CD14-positive monocyte (primary cell): ENCODE data around the gene MYL12B. TPM values are rescaled to one million over a fixed set of nuclear protein-coding genes. Genes with fewer than 3 reads are reported as not detected.

Experiments
- DNase-seq, 3 donors: peaks; one replicate each; pipeline ENCODE4 v3.0.0-alpha.2; 2011 to 2022
- H2AFZ ChIP-seq: 2 replicates; pipeline ENCODE4 v1.6.0; 2012; ENCODE audit warnings: mild to moderate bottlenecking, low read depth, low read length, inconsistent platforms; ENCODE audit not compliant: insufficient read depth, poor library complexity, severe bottlenecking
- H3K27ac ChIP-seq, 2 donors: 1 replicate in 1 of 2; 2 replicates in 1 of 2; pipeline ENCODE4 v1.5.1; 2012 to 2013; ENCODE audit warnings: low read length in 2 of 2, control low read depth in 1 of 2, inconsistent platforms in 1 of 2, low read depth in 1 of 2, mild to moderate bottlenecking in 1 of 2
- H3K27me3 ChIP-seq, 2 donors: one replicate each; pipeline versions ENCODE4 v1.6.0 to v1.6.1; 2011 to 2013; ENCODE audit warnings: low read length in 2 of 2; ENCODE audit not compliant: control insufficient read depth in 2 of 2, insufficient read depth in 2 of 2
- H3K36me3 ChIP-seq, 2 donors: replicated peaks in 1 of 2; 1 replicate in 1 of 2; 2 replicates in 1 of 2; pipeline versions ENCODE4 v1.5.1 to v1.6.1; 2012 to 2013; ENCODE audit warnings: low read length in 2 of 2, control low read depth in 1 of 2, inconsistent platforms in 1 of 2, mild to moderate bottlenecking in 1 of 2; ENCODE audit not compliant: insufficient read depth in 2 of 2, control insufficient read depth in 1 of 2
- H3K4me1 ChIP-seq, 2 donors: 1 replicate in 1 of 2; 2 replicates in 1 of 2; pipeline versions ENCODE4 v1.5.1 to v1.6.1; 2012 to 2013; ENCODE audit warnings: low read length in 2 of 2, control low read depth in 1 of 2, inconsistent platforms in 1 of 2, mild to moderate bottlenecking in 1 of 2, moderate library complexity in 1 of 2; ENCODE audit not compliant: insufficient read depth in 2 of 2, control insufficient read depth in 1 of 2
- H3K4me2 ChIP-seq: replicated peaks from 2 replicates; pipeline ENCODE3; 2012; ENCODE audit warnings: low read length, moderate library complexity, mild to moderate bottlenecking; ENCODE audit not compliant: poor library complexity, severe bottlenecking; ENCODE audit errors: extremely low read depth
- H3K4me3 ChIP-seq, 3 experiments: fragments of 200-600 bp in 1 of 3; sonication (generic) in 1 of 3; replicated peaks in 1 of 3; 1 replicate in 2 of 3; 2 replicates in 1 of 3; pipeline ENCODE4 v1.5.1; 2011 to 2013; ENCODE audit warnings: low read length in 3 of 3, mild to moderate bottlenecking in 3 of 3, control low read depth in 2 of 3, low read depth in 2 of 3, inconsistent platforms in 1 of 3, moderate library complexity in 1 of 3
- H3K79me2 ChIP-seq: 2 replicates; pipeline ENCODE4 v1.6.0; 2012; ENCODE audit warnings: mild to moderate bottlenecking, control low read depth, inconsistent platforms, low read length, moderate library complexity; ENCODE audit not compliant: insufficient read depth
- H3K9ac ChIP-seq: 2 replicates; pipeline ENCODE4 v1.6.0; 2017; ENCODE audit warnings: low read length, mild to moderate bottlenecking; ENCODE audit not compliant: insufficient read depth, poor library complexity, severe bottlenecking
- H3K9me3 ChIP-seq, 2 donors: replicated peaks in 1 of 2; 1 replicate in 1 of 2; 2 replicates in 1 of 2; pipeline versions ENCODE4 v1.5.1 to v1.6.1; 2012 to 2013; ENCODE audit warnings: low read length in 2 of 2, control low read depth in 1 of 2; ENCODE audit not compliant: control insufficient read depth in 1 of 2, insufficient read depth in 1 of 2
- H4K20me1 ChIP-seq: 2 replicates; pipeline ENCODE4 v1.6.0; 2012; ENCODE audit warnings: mild to moderate bottlenecking, low read length, control low read depth, moderate library complexity; ENCODE audit not compliant: insufficient read depth
- H3K27ac Mint-ChIP-seq, 7 donors: one replicate each; pipeline ENCODE4 v1.8.0; 2020; ENCODE audit warnings: mild to moderate bottlenecking in 7 of 7, mixed read lengths in 7 of 7, moderate library complexity in 6 of 7, inconsistent platforms in 2 of 7
- H3K27me3 Mint-ChIP-seq, 3 donors: one replicate each; pipeline ENCODE4 v1.8.0; 2021 to 2022; ENCODE audit warnings: low read depth in 3 of 3, mild to moderate bottlenecking in 3 of 3, mixed read lengths in 3 of 3, moderate library complexity in 3 of 3, inconsistent platforms in 1 of 3
- H3K36me3 Mint-ChIP-seq, 2 donors: one replicate each; pipeline ENCODE4 v1.8.0; 2020; ENCODE audit warnings: mixed read lengths in 2 of 2, inconsistent platforms in 1 of 2, mild to moderate bottlenecking in 1 of 2
- H3K4me1 Mint-ChIP-seq: one replicate; pipeline ENCODE4 v1.8.0; 2020; ENCODE audit warnings: mild to moderate bottlenecking, mixed read lengths
- H3K4me3 Mint-ChIP-seq, 2 donors: one replicate each; pipeline ENCODE4 v1.8.0; 2020; ENCODE audit warnings: mild to moderate bottlenecking in 2 of 2, mixed read lengths in 2 of 2, moderate library complexity in 1 of 2
- H3K9me3 Mint-ChIP-seq, 7 donors: one replicate each; pipeline ENCODE4 v1.8.0; 2020 to 2022; ENCODE audit warnings: mixed read lengths in 7 of 7, mild to moderate bottlenecking in 6 of 7, moderate library complexity in 6 of 7, inconsistent platforms in 2 of 7
- WGBS: methylation state at CpG from one replicate; pipeline ENCODE4 v1.1.5; 2013; ENCODE audit warnings: missing lambda C conversion rate; ENCODE audit not compliant: insufficient coverage; 5-methylcytosine and 5-hydroxymethylcytosine counted together
- intact Hi-C, 2 donors: fragments of 100-400 bp; cut with micrococcal nuclease; formaldehyde crosslinking; loops; one replicate each; pipeline versions ENCODE4 v1.15.0 to v1.15.1; 2023
- polyA plus RNA-seq, 3 donors: library from polyadenylated mRNA; depleted of rRNA in 1 of 3; unstranded in 2 of 3; stranded (reverse) in 1 of 3; fragments of 300-500 nt in 2 of 3; fragments of >200 nt in 1 of 3; fragmentation: Illumina TruSeq in 2 of 3; gene quantifications; 1 replicate in 2 of 3; 2 replicates in 1 of 3; pipeline ENCODE4 v1.2.3, GENCODE V29; 2012 to 2021
- TF ChIP-seq, protein P1 (sequence below): fragments of 200-600 bp; IDR thresholded peaks from one replicate; pipeline ENCODE4 v1.8.0; 2022; ENCODE audit warnings: antibody characterized with exemption, mild to moderate bottlenecking

Gene MYL12B
- polyA plus RNA-seq, 3 donors: 295 to 814 (median 727) TPM

DNA sequence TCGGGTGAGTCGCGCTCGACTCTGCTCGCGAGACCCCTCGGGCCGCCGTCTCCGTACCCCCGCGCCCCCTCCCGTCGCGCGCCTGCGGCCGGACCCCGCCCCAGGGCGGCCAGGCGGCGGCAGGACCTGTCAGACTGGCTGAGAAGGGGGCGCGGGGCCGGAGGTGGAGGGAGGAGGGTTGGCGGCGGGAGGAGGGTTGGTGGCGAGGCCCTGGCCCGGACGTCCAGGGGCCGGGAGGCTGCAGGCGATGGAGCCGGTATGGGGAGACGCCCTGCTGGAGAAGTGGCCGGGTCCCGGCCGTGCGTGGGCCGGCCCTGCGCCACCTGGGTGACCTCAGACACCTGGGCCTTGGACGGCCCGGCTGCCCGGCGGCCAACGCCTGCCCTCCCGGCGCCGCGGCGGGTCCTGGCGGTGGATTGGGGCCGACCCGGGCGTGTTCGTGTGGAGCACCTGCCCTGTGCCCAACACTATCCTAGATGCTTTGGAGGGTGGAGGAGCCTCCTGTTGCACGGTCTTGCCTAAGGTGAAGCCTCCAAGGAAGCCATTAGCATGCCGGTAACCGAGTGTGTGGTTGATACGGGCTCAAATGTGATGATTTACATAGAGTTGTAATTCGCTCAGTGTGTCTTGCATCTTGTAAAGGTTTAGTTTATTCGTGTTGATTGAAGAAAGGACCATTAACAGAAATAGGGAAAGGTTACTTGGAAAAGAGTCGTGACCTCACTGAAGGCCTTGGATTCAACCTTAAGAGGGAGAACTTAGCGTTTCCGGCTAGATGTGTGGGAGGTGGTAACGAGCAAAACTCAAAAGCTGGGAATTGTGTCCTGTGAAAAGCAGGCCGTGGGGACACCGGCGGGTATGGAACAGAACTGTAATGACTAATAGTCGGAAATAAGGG lies 550 bp downstream of the MYL12B start:
- peak overlapping the region; percentile 76 to 99 (median 98) for H3K27ac Mint-ChIP-seq
- H4K20me1 ChIP-seq: peaks cover 51% of the 10 kb centered on the region
- DNase-seq: peak in 1 of 3 donors; percentile 12
- H3K4me2 ChIP-seq: peak overlapping the region; percentile 79
- peaks cover 13 to 18% of the 10 kb centered on the region in 2 donors for H3K36me3 Mint-ChIP-seq
- peaks cover 41 to 58% of the 10 kb centered on the region in 2 donors for H3K4me1 ChIP-seq
- under 1% methylated on average over 65 of the region's 69 CpGs for WGBS
- peaks cover 6 to 17% of the 10 kb centered on the region in 2 donors for H3K36me3 ChIP-seq
- H3K9me3 Mint-ChIP-seq: peaks cover 0 to 2% (median 0%) of the 10 kb centered on the region in 7 donors
- intact Hi-C loops: loop anchor here (5.0 to 10.0 kb wide), 3 partner anchors 185 to 332 kb away; no protein-coding TSS in a partner anchor
- H3K27ac ChIP-seq: peak overlapping the region; percentile 24 to 90
- H3K9me3 ChIP-seq: no peaks in the 10 kb centered on the region
- TF ChIP-seq, protein P1, sequence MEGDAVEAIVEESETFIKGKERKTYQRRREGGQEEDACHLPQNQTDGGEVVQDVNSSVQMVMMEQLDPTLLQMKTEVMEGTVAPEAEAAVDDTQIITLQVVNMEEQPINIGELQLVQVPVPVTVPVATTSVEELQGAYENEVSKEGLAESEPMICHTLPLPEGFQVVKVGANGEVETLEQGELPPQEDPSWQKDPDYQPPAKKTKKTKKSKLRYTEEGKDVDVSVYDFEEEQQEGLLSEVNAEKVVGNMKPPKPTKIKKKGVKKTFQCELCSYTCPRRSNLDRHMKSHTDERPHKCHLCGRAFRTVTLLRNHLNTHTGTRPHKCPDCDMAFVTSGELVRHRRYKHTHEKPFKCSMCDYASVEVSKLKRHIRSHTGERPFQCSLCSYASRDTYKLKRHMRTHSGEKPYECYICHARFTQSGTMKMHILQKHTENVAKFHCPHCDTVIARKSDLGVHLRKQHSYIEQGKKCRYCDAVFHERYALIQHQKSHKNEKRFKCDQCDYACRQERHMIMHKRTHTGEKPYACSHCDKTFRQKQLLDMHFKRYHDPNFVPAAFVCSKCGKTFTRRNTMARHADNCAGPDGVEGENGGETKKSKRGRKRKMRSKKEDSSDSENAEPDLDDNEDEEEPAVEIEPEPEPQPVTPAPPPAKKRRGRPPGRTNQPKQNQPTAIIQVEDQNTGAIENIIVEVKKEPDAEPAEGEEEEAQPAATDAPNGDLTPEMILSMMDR: no peak
- H3K9ac ChIP-seq: peak overlapping the region; percentile 88
- H3K4me1 Mint-ChIP-seq: peaks cover 64% of the 10 kb centered on the region
- peak overlapping the region; percentile 71 for H2AFZ ChIP-seq
- H3K79me2 ChIP-seq: peaks cover 73% of the 10 kb centered on the region
- no peaks in the 10 kb centered on the region for H3K27me3 ChIP-seq
- peak overlapping the region; percentile 82 to 96 for H3K4me3 Mint-ChIP-seq
- no peaks in the 10 kb centered on the region for H3K27me3 Mint-ChIP-seq
- H3K4me3 ChIP-seq: peak overlapping the region; percentile 64 to 84 (median 80)

DNA sequence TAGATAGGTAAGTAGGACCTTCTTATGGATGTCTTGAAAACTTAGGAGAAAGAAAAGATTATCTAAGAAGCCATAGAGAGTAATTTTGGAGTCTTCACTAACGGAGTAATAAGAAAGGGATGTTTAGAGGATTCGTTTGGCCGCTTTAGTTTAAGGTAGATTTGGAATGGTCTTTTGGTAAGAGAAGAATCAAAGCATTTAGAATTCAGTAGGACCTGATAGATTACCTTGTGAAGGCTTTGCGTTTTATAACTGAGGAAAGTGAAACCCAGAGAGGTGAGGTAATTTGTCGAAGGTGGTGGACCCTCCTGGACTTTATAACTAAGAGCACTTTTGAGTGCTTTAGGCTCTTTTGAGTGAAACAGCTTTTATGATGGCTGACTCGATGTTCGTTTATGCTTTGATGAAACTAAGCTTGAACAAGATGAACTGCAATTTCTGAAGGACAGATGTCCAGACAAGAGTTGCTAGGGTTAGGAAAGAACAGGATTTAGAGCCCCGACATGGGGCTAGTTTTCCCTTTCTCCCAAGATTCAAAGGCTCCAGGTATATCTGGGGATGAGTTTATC lies 1.3 kb downstream of the MYL12B start:
- H3K4me3 ChIP-seq: peak overlapping the region; percentile 64 to 84 (median 80)
- peaks cover 41 to 62% of the 10 kb centered on the region in 2 donors for H3K4me1 ChIP-seq
- H3K4me1 Mint-ChIP-seq: peaks cover 68% of the 10 kb centered on the region
- 7% methylated on average over 5 of the region's 8 CpGs for WGBS
- peaks cover 58% of the 10 kb centered on the region for H4K20me1 ChIP-seq
- H3K4me3 Mint-ChIP-seq: peak overlapping the region; percentile 82 to 96
- TF ChIP-seq, protein P1: no peak
- peaks cover 81% of the 10 kb centered on the region for H3K79me2 ChIP-seq
- no peak overlapping the region for H2AFZ ChIP-seq
- H3K9ac ChIP-seq: peak overlapping the region; percentile 88
- DNase-seq: no peak
- intact Hi-C loops: loop anchor here (5.0 to 10.0 kb wide), 3 partner anchors 184 to 332 kb away; no protein-coding TSS in a partner anchor
- peak overlapping the region; percentile 76 to 93 (median 85) for H3K27ac Mint-ChIP-seq
- no peaks in the 10 kb centered on the region for H3K27me3 ChIP-seq
- H3K9me3 Mint-ChIP-seq: peaks cover 0 to 2% (median 0%) of the 10 kb centered on the region in 7 donors
- H3K4me2 ChIP-seq: peak overlapping the region; percentile 79
- no peaks in the 10 kb centered on the region for H3K9me3 ChIP-seq
- H3K27me3 Mint-ChIP-seq: no peaks in the 10 kb centered on the region
- peaks cover 6 to 11% of the 10 kb centered on the region in 2 donors for H3K36me3 Mint-ChIP-seq
- H3K36me3 ChIP-seq: peaks cover 0 to 10% of the 10 kb centered on the region in 2 donors
- peak overlapping the region in 1 of 2 donors; percentile 90 for H3K27ac ChIP-seq
